IMR-90 (cell line): ENCODE measurements around the gene ESAM. TPM values are rescaled to one million over a fixed set of nuclear protein-coding genes. Genes with fewer than 3 reads are reported as not detected.

ENCODE experiments used
- ATAC-seq: fragments of 200-7000 bp; cut with Tn5 transposase; 2 replicates; pipeline ENCODE4 v1.9.1; 2020; ENCODE audit warnings: low read depth, mild to moderate bottlenecking, moderate library complexity
- BruUV-seq: library from RNA; stranded (reverse); fragments of 400-500 nt; replicated peaks from 2 replicates; lab custom pipeline; 2021; lab: Mats Ljungman, UMichigan
- CTCF ChIA-PET: fragments of 300-600 bp; formaldehyde crosslinking; extraction: SDS; loops from one replicate; lab custom pipeline; 2021; ENCODE audit warnings: antibody characterized with exemption; lab: Yijun Ruan, JAX
- POLR2A ChIA-PET: fragments of 300-600 bp; sonication (Branson Sonifier 250); formaldehyde crosslinking; loops from one replicate; lab custom pipeline; 2022; ENCODE audit warnings: antibody characterized with exemption; ENCODE audit not compliant: unreplicated experiment; lab: Charles Lee
- DNase-seq: peaks from one replicate; pipeline ENCODE4 v3.0.0; 2013
- H2AFZ ChIP-seq: replicated peaks from 2 replicates; pipeline ENCODE3; 2013; ENCODE audit warnings: low read length, mild to moderate bottlenecking; ENCODE audit not compliant: poor library complexity
- H2AK5ac ChIP-seq: 2 replicates; pipeline ENCODE4 v1.6.1; 2013; ENCODE audit warnings: low read depth, low read length, inconsistent platforms
- H2AK9ac ChIP-seq: replicated peaks from 2 replicates; pipeline ENCODE3; 2013; ENCODE audit warnings: mild to moderate bottlenecking, low read depth, low read length, moderate library complexity; ENCODE audit not compliant: poor library complexity
- H2BK120ac ChIP-seq: 2 replicates; pipeline ENCODE4 v1.6.1; 2013; ENCODE audit warnings: low read depth, low read length, inconsistent platforms
- H2BK15ac ChIP-seq: 3 replicates; pipeline ENCODE4 v1.6.1; 2013; ENCODE audit warnings: low read depth, low read length, inconsistent platforms
- H2BK20ac ChIP-seq: 2 replicates; pipeline ENCODE4 v1.6.1; 2013; ENCODE audit warnings: low read depth, mild to moderate bottlenecking, inconsistent platforms, low read length, moderate library complexity
- H2BK5ac ChIP-seq: 2 replicates; pipeline ENCODE4 v1.6.1; 2013; ENCODE audit warnings: mild to moderate bottlenecking, low read depth, low read length, inconsistent platforms; ENCODE audit not compliant: poor library complexity, severe bottlenecking
- H3K14ac ChIP-seq: replicated peaks from 2 replicates; pipeline ENCODE4 v1.6.1; 2013; ENCODE audit warnings: low read depth, low read length, inconsistent platforms
- H3K18ac ChIP-seq: 2 replicates; pipeline ENCODE4 v1.6.1; 2013; ENCODE audit warnings: low read depth, low read length, control low read depth
- H3K23ac ChIP-seq: 2 replicates; pipeline ENCODE4 v1.6.1; 2013; ENCODE audit warnings: low read depth, low read length, inconsistent platforms
- H3K27ac ChIP-seq: 2 replicates; pipeline ENCODE4 v1.5.1; 2013; ENCODE audit warnings: mild to moderate bottlenecking, control low read depth, low read length; ENCODE audit not compliant: insufficient read depth
- H3K27me3 ChIP-seq: 2 replicates; pipeline ENCODE4 v1.6.1; 2013; ENCODE audit warnings: low read length; ENCODE audit not compliant: control insufficient read depth, insufficient read depth
- H3K36me3 ChIP-seq: 2 replicates; pipeline ENCODE4 v1.6.1; 2013; ENCODE audit warnings: low read length, mixed read lengths; ENCODE audit not compliant: control insufficient read depth, insufficient read depth
- H3K4ac ChIP-seq: 2 replicates; pipeline ENCODE4 v1.6.1; 2013; ENCODE audit warnings: low read depth, low read length, inconsistent platforms
- H3K4me1 ChIP-seq: 2 replicates; pipeline ENCODE4 v1.6.1; 2013; ENCODE audit warnings: low read length, mixed read lengths; ENCODE audit not compliant: control insufficient read depth, insufficient read depth
- H3K4me2 ChIP-seq: 2 replicates; pipeline ENCODE4 v1.6.1; 2013; ENCODE audit warnings: low read depth, mild to moderate bottlenecking, control low read depth, low read length, moderate library complexity
- H3K4me3 ChIP-seq: 2 replicates; pipeline ENCODE4 v1.5.1; 2013; ENCODE audit warnings: low read depth, mild to moderate bottlenecking, control low read depth, low read length, moderate library complexity; ENCODE audit not compliant: insufficient read depth
- H3K56ac ChIP-seq: 2 replicates; pipeline ENCODE4 v1.6.1; 2013; ENCODE audit warnings: low read length, inconsistent platforms; ENCODE audit not compliant: insufficient read depth; ENCODE audit errors: extremely low read depth
- H3K79me1 ChIP-seq, 2 experiments: 2 replicates each; pipeline ENCODE4 v1.6.1; 2013; ENCODE audit warnings: low read length in 2 of 2, inconsistent platforms in 1 of 2, low read depth in 1 of 2
- H3K9ac ChIP-seq: 2 replicates; pipeline ENCODE4 v1.6.1; 2013; ENCODE audit warnings: low read depth, low read length, control low read depth
- H3K9me1 ChIP-seq: 2 replicates; pipeline ENCODE4 v1.6.1; 2013; ENCODE audit warnings: low read length, inconsistent platforms; ENCODE audit not compliant: insufficient read depth
- H3K9me3 ChIP-seq: 2 replicates; pipeline ENCODE4 v1.6.1; 2013; ENCODE audit warnings: low read length; ENCODE audit not compliant: control insufficient read depth, insufficient read depth
- H4K20me1 ChIP-seq: 2 replicates; pipeline ENCODE4 v1.6.1; 2013; ENCODE audit warnings: low read length, inconsistent platforms; ENCODE audit not compliant: insufficient read depth
- H4K5ac ChIP-seq: 2 replicates; pipeline ENCODE4 v1.6.1; 2013; ENCODE audit warnings: mild to moderate bottlenecking, low read depth, low read length, control low read depth
- H4K8ac ChIP-seq, 2 experiments: 2 replicates each; pipeline ENCODE4 v1.6.1; 2013; ENCODE audit warnings: low read depth in 2 of 2, low read length in 2 of 2, control low read depth in 1 of 2, inconsistent platforms in 1 of 2
- H4K91ac ChIP-seq: 2 replicates; pipeline ENCODE4 v1.6.1; 2013; ENCODE audit warnings: low read depth, low read length, inconsistent platforms; ENCODE audit not compliant: insufficient read depth
- POLR2A ChIP-seq: IDR thresholded peaks from 2 replicates; pipeline ENCODE4 v1.6.1; 2012; ENCODE audit warnings: mild to moderate bottlenecking, low read depth, low read length
- WGBS, 2 experiments: methylation state at CpG; one replicate each; pipeline versions ENCODE4 v1.1.5 to v1.1.7; 2013; ENCODE audit warnings: missing lambda C conversion rate in 2 of 2; ENCODE audit not compliant: insufficient read length in 1 of 2; ENCODE audit errors: extremely low coverage in 2 of 2; 5-methylcytosine and 5-hydroxymethylcytosine counted together
- dilution Hi-C: fragments of 300-500 bp; cut with HindIII; formaldehyde crosslinking; loops from one replicate; pipeline ENCODE4 v1.14.3; 2018; ENCODE audit warnings: low sequenced_read_pairs; ENCODE audit not compliant: unreplicated experiment
- in situ Hi-C: fragments of 300-500 bp; cut with MboI; formaldehyde crosslinking; loops from 3 replicates; pipeline ENCODE4 v1.14.3; 2019; ENCODE audit warnings: low sequenced_read_pairs, inconsistent platforms, mixed read lengths
- intact Hi-C: fragments of 100-400 bp; cut with micrococcal nuclease; formaldehyde crosslinking; loops from 2 replicates; pipeline ENCODE4 v1.10.0; 2022
- polyA plus RNA-seq, 3 experiments: library from polyadenylated mRNA; depleted of rRNA; stranded (reverse); fragments of >200 nt; gene quantifications; 2 replicates each; pipeline ENCODE4 v1.2.3, GENCODE V29; 2012; ENCODE audit warnings: low replicate concordance in 1 of 3
- total RNA-seq: library from RNA; depleted of rRNA; stranded (reverse); fragments of >200 nt; gene quantifications from 2 replicates; pipeline ENCODE4 v1.2.3, GENCODE V29; 2012

The ESAM gene
- total and polyA plus RNA-seq, 2 of the 4 experiments (the other 2 are of a cell fraction) = under 0.01 to 0.12 TPM

DNA sequence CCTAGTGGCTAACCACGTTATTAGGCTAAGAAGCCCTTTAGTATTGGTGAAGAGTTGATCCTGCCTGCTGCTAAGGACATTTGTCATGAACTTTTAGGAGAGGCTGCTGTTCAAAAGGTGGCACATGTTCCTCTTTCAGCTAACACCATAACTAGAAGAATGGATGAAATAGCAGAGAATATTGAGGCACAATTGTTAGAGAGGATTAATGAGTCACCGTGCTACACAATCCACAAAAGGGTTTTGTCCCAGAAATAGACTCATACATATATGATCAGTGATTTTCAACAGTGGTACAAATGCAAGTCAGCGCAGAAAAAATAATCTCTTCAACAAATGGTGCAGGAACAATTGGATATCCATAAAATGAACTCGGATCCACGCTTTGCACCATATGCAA lies 45.1 kb upstream of the ESAM start:
- H3K79me1 ChIP-seq = no peaks in the 10 kb centered on the region
- no peaks in the 10 kb centered on the region for H3K4me1 ChIP-seq
- H3K4me2 ChIP-seq = no peak overlapping the region
- H3K9ac ChIP-seq = no peak overlapping the region
- H3K23ac ChIP-seq = no peak overlapping the region
- no peaks in the 10 kb centered on the region for H3K27me3 ChIP-seq
- no peaks in the 10 kb centered on the region for H3K9me3 ChIP-seq
- H2AK9ac ChIP-seq = no peak overlapping the region
- H3K9me1 ChIP-seq = no peaks in the 10 kb centered on the region
- H2BK120ac ChIP-seq = no peak overlapping the region
- H2BK15ac ChIP-seq = no peak overlapping the region
- BruUV-seq = no TSS peak
- TF ChIP-seq POLR2A = no peak
- no peak overlapping the region for H2AFZ ChIP-seq
- no peaks in the 10 kb centered on the region for H4K20me1 ChIP-seq
- H2BK5ac ChIP-seq = no peak overlapping the region
- no peak overlapping the region for H3K14ac ChIP-seq
- H3K4ac ChIP-seq = no peak overlapping the region
- in situ Hi-C loops (loop anchor here (25.0 kb wide), 1 partner anchor 395 kb away; the partner anchor contains the start of gene OR8B4), dilution Hi-C loops (no loop called here), intact Hi-C loops (no loop called here)
- no peaks in the 10 kb centered on the region for H3K36me3 ChIP-seq
- H4K5ac ChIP-seq = no peak overlapping the region
- DNase-seq (no peak), ATAC-seq (no peak)
- H3K4me3 ChIP-seq = no peak overlapping the region
- ChIA-PET POLR2A (no interaction called here), CTCF (interaction anchor here (0.7 kb wide), 1 partner anchor 161 kb away, joined by 3 read pairs; no protein-coding TSS in a partner anchor)
- H2BK20ac ChIP-seq = no peak overlapping the region
- WGBS, 2 experiments = no CpG with 5 or more reads among the region's 5 CpGs
- H3K27ac ChIP-seq = no peak overlapping the region
- H3K56ac ChIP-seq = no peak overlapping the region
- no peak overlapping the region for H3K18ac ChIP-seq
- H4K91ac ChIP-seq = no peak overlapping the region
- H2AK5ac ChIP-seq = no peak overlapping the region
- H4K8ac ChIP-seq = no peak overlapping the region
